Motor neuron (in vitro differentiated cells): Measurements from ENCODE around the gene NOC3L. TPM values are rescaled to one million over a fixed set of nuclear protein-coding genes. Genes with fewer than 3 reads are reported as not detected.

Experiments
- ATAC-seq, 8 experiments: fragments of 200-7000 bp; cut with Tn5 transposase; replicated peaks in 6 of 8; 2 replicates each; pipeline ENCODE4 v1.8.0; 2021; ENCODE audit warnings: mild to moderate bottlenecking in 8 of 8, moderate library complexity in 8 of 8
- H3K27ac ChIP-seq, 2 donors: fragments of 250-450 bp; sonication (Bioruptor Pico); 2 replicates each; pipeline ENCODE4 v1.9.0; 2021; ENCODE audit warnings: antibody characterized with exemption in 2 of 2, mild to moderate bottlenecking in 2 of 2, moderate library complexity in 1 of 2
- H3K4me1 ChIP-seq, 2 donors: fragments of 250-450 bp; sonication (Bioruptor Pico); replicated peaks in 1 of 2; 2 replicates each; pipeline ENCODE4 v1.6.1; 2021; ENCODE audit warnings: antibody characterized with exemption in 2 of 2, mild to moderate bottlenecking in 2 of 2, moderate library complexity in 1 of 2
- H3K4me3 ChIP-seq, 5 donors: fragments of 250-450 bp; sonication (Bioruptor Pico); 2 replicates each; pipeline ENCODE4 v1.9.0; 2021; ENCODE audit warnings: antibody characterized with exemption in 5 of 5, mild to moderate bottlenecking in 5 of 5, moderate library complexity in 4 of 5
- WGBS, 10 experiments: fragments of 450-650 bp; shearing (Covaris generic); methylation state at CpG; one replicate each; pipeline ENCODE4 v1.0.0; 2022; 5-methylcytosine and 5-hydroxymethylcytosine counted together
- in situ Hi-C, 9 experiments: fragments of 400-800 bp; cut with MboI; loops; one replicate each; pipeline ENCODE4 v1.15.0; 2021; ENCODE audit warnings: low sequenced_read_pairs in 9 of 9, low pct_unique_long_range_greater_than_20kb in 2 of 9; ENCODE audit not compliant: unreplicated experiment in 9 of 9
- total RNA-seq, 8 experiments: library from RNA; unstranded; fragments of 300-600 nt; gene quantifications; 2 replicates each; pipeline versions ENCODE4 v1.2.3 to v1.2.4, GENCODE V29; 2022

The NOC3L gene
- total RNA-seq: 10 to 100 TPM; 10.3 to 35.9 (median 17.3) TPM

GRCh38 chr10:94362360-94363250, at the start of gene NOC3L:
Gene NOC3L (minus strand): TSS chr10:94362939. CDS start chr10:94362838, 101 bp downstream.
- H3K4me3 ChIP-seq: peak within 1 kb of the TSS; percentile 57 to 85 (median 78)
- H3K27ac ChIP-seq: peak within 1 kb of the TSS in 1 of 2 donors; percentile 58
- peaks cover 11% of the 10 kb centered on the region in 2 donors for H3K4me1 ChIP-seq
- peak; percentile 94 to 100 (median 100) for ATAC-seq
- WGBS, 10 experiments: 0 to 16% (median 0%) methylated on average over 1 to 34 of the region's 55 CpGs
- in situ Hi-C loops: no loop called here

GRCh38 chr10:94412449-94412848, 49.7 kb upstream of the NOC3L start:
- 11 to 97% (median 81%) methylated on average over 1 to 3 of the region's 3 CpGs for WGBS, 10 experiments
- no peak overlapping the region for H3K4me3 ChIP-seq
- ATAC-seq: no peak
- H3K4me1 ChIP-seq: peaks cover 0 to 3% of the 10 kb centered on the region in 2 donors
- no peak overlapping the region for H3K27ac ChIP-seq
- in situ Hi-C loops: no loop called here

GRCh38 chr10:94411304-94411703, 48.6 kb upstream of the NOC3L start:
- Histone ChIP-seq H3K4me1 (peaks cover 0 to 3% of the 10 kb centered on the region in 2 donors), H3K4me3 (no peak overlapping the region), H3K27ac (no peak overlapping the region)
- WGBS, 10 experiments: 67 to 100% (median 90%) methylated on average over 1 to 3 of the region's 3 CpGs; no CpG with 5 or more reads in 3 of the 10 experiments
- in situ Hi-C loops: no loop called here
- no peak for ATAC-seq

- peak in 1 of 8 experiments; percentile 16 for ATAC-seq
- Histone ChIP-seq H3K27ac (no peak overlapping the region), H3K4me3 (no peak overlapping the region), H3K4me1 (peaks cover 3 to 18% of the 10 kb centered on the region in 2 donors)
- WGBS, 10 experiments: 35 to 90% (median 77%) methylated on average over 2 to 6 of the region's 7 CpGs
- in situ Hi-C loops: no loop called here
These were observed 46.4 kb upstream of the NOC3L start for GRCh38 chr10:94409021-94409657.

GRCh38 chr10:94407668-94408067, 44.9 kb upstream of the NOC3L start:
- Histone ChIP-seq H3K4me1 (peaks cover 3 to 19% of the 10 kb centered on the region in 2 donors), H3K27ac (no peak overlapping the region), H3K4me3 (no peak overlapping the region)
- in situ Hi-C loops: no loop called here
- WGBS, 10 experiments: 42 to 92% (median 71%) methylated on average over 1 to 3 of the region's 3 CpGs; no CpG with 5 or more reads in 2 of the 10 experiments
- ATAC-seq: no peak

- in situ Hi-C loops: no loop called here
- ATAC-seq: no peak
- peaks cover 7 to 22% of the 10 kb centered on the region in 2 donors for H3K4me1 ChIP-seq
- no peak overlapping the region for H3K27ac ChIP-seq
- H3K4me3 ChIP-seq: no peak overlapping the region
These were observed 42.7 kb upstream of the NOC3L start for GRCh38 chr10:94405406-94405805.

GRCh38 chr10:94403380-94404213, 40.9 kb upstream of the NOC3L start:
- Histone ChIP-seq H3K4me1 (peaks cover 7 to 20% of the 10 kb centered on the region in 2 donors), H3K27ac (no peak overlapping the region), H3K4me3 (peak overlapping the region; percentile 87 to 100 (median 97))
- in situ Hi-C loops: no loop called here
- peak; percentile 6 to 42 (median 12) for ATAC-seq
- 0 to 20% (median 0%) methylated on average over 1 to 9 of the region's 51 CpGs for WGBS, 10 experiments

GRCh38 chr10:94402843-94403379, 40.2 kb upstream of the NOC3L start:
- Histone ChIP-seq H3K4me3 (peak overlapping the region; percentile 87 to 100 (median 97)), H3K4me1 (peaks cover 7 to 20% of the 10 kb centered on the region in 2 donors), H3K27ac (peak overlapping the region; percentile 83 to 86)
- peak; percentile 17 to 35 (median 28) for ATAC-seq
- in situ Hi-C loops: no loop called here
- WGBS, 10 experiments: 3% methylated on average over 8 of the region's 77 CpGs; no CpG with 5 or more reads in 9 of the 10 experiments

- in situ Hi-C loops: no loop called here
- 0 to 5% (median 0%) methylated on average over 1 to 12 of the region's 56 CpGs; no CpG with 5 or more reads in 5 of the 10 experiments for WGBS, 10 experiments
- H3K27ac ChIP-seq: peak within 1 kb of the TSS; percentile 83 to 86
- H3K4me3 ChIP-seq: peak within 1 kb of the TSS; percentile 87 to 100 (median 97)
- ATAC-seq: peak; percentile 81 to 94 (median 92)
- H3K4me1 ChIP-seq: peaks cover 7 to 20% of the 10 kb centered on the region in 2 donors
These were observed 39.6 kb upstream of the NOC3L start, which contains the start of gene TBC1D12 for GRCh38 chr10:94402204-94402842. Gene TBC1D12 (plus strand): TSS chr10:94402541. CDS start chr10:94402614, 73 bp downstream.

- no peak for ATAC-seq
- Histone ChIP-seq H3K27ac (no peak overlapping the region), H3K4me1 (peaks cover 3 to 4% of the 10 kb centered on the region in 2 donors), H3K4me3 (no peak overlapping the region)
- in situ Hi-C loops: no loop called here
- WGBS, 10 experiments: 46 to 100% (median 91%) methylated on average over 1 to 5 of the region's 6 CpGs; no CpG with 5 or more reads in 2 of the 10 experiments
These were observed 36.0 kb upstream of the NOC3L start for GRCh38 chr10:94398762-94399161.

GRCh38 chr10:94397549-94398370, 35.0 kb upstream of the NOC3L start:
- WGBS, 10 experiments: 52 to 100% (median 79%) methylated on average over 1 to 12 of the region's 12 CpGs

More at GRCh38 chr10:94397549-94398370, 35.0 kb upstream of the NOC3L start:
- Histone ChIP-seq H3K27ac (no peak overlapping the region), H3K4me1 (peaks cover 3 to 4% of the 10 kb centered on the region in 2 donors), H3K4me3 (no peak overlapping the region)
- no peak for ATAC-seq
- in situ Hi-C loops: no loop called here
